ENCODE measurements around the gene CACNA2D2. TPM values are rescaled to one million over a fixed set of nuclear protein-coding genes. Genes with fewer than 3 reads are reported as not detected.

The CACNA2D2 gene
- total and polyA plus RNA-seq, 2 of the 13 experiments (the other 11 are each of a cell fraction or from before 2014, with no cell fraction given) = not detected

DNA sequence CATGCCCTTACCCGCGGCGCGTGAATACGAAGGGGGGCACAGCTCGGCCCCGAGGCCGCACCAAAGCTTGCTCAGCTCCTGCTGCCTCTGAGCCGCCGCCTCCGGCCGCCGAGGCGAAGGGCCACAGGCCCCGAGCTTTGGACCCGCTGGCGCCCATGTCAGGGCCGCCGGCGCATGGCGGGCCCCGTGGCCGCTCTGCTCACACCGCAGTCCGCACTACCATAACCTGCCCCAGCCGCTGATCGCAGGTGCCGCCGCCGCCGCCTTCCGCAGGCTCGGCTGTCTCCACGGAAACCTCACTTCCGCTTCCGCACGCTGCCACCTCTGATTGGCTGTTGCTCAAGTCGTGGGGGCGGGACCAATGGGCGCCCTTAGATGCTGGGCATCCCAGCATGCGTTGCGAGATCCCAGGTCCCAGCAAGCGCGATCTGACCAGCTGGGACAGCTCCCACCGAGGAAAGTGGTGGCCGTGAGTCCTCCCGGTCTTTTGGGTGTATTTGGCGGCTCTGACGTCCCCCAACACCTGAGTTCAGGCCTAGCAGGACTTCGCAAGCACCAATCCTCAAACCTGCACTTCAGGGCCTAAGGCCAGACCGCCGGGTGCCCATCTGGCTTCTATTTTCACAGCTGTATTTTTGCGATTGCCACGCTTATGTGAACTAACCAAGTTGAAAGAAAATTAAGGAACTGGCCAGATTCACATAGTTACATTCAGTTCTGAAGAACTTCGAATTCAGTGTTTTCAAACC, 175.3 kb downstream of the CACNA2D2 start, which contains the start of gene TUSC2 (continued):
- TF ChIP-seq KDM5A (IDR thresholded peaks at IDR 0.05; ENCODE audit: borderline replicate concordance, low read length) (peak; percentile 90), ZBTB8A (CRISPR knock-in tag; IDR thresholded peaks at IDR 0.05; ENCODE audit: borderline replicate concordance, low read depth) (no peak), AGO2 (optimal IDR thresholded peaks at IDR 0.05; ENCODE audit: low read depth, low read length) (peak; percentile 82), FOXK1 (CRISPR knock-in tag; IDR thresholded peaks at IDR 0.05; ENCODE audit: borderline replicate concordance, low read depth) (0 out of 2 replicates have a peak, but pooled peaks have one; percentile 61), ZNF235 (CRISPR knock-in tag; IDR thresholded peaks at IDR 0.05; ENCODE audit: borderline replicate concordance) (peak; percentile 69; the same call in 1 of the 2 replicates), ZNF337 (CRISPR knock-in tag; IDR thresholded peaks at IDR 0.05; ENCODE audit: borderline replicate concordance, low read depth) (peak; percentile 56; the same call in 1 of the 2 replicates), ZNF737 (CRISPR knock-in tag; IDR thresholded peaks at IDR 0.05; ENCODE audit: borderline replicate concordance) (no peak), ZNF781 (CRISPR knock-in tag; IDR thresholded peaks at IDR 0.05; ENCODE audit: borderline replicate concordance, not compliant biosample characterization) (peak; percentile 16), KLF12 (CRISPR knock-in tag; IDR thresholded peaks at IDR 0.05; ENCODE audit: borderline replicate concordance) (0 out of 2 replicates have a peak, but pooled peaks have one; percentile 62), CREM (IDR thresholded peaks at IDR 0.05) (peak; percentile 74), CREM (CRISPR knock-in tag; IDR thresholded peaks at IDR 0.05) (no peak), HMG20A (CRISPR knock-in tag; IDR thresholded peaks at IDR 0.05; ENCODE audit: borderline replicate concordance) (no peak), FIP1L1 (IDR thresholded peaks at IDR 0.05; ENCODE audit: borderline replicate concordance, insufficient read depth, low read depth, low read length) (0 out of 2 replicates have a peak, but pooled peaks have one; percentile 61), STAG1 (CRISPR knock-in tag; IDR thresholded peaks at IDR 0.05) (no peak), ELF1 (CRISPR knock-in tag; IDR thresholded peaks at IDR 0.05) (peak; percentile 92), ZNF605 (CRISPR knock-in tag; IDR thresholded peaks at IDR 0.05) (peak; percentile 75), ZNF350 (CRISPR knock-in tag; IDR thresholded peaks at IDR 0.05; ENCODE audit: borderline replicate concordance, low read depth) (peak; percentile 70; the same call in 1 of the 2 replicates), SAFB2 (CRISPR knock-in tag; IDR thresholded peaks at IDR 0.05; ENCODE audit: borderline replicate concordance, low read depth) (0 out of 2 replicates have a peak, but pooled peaks have one; percentile 53), THAP11 (CRISPR knock-in tag; IDR thresholded peaks at IDR 0.05) (peak; percentile 92), PPARG (CRISPR knock-in tag; conservative IDR thresholded peaks at IDR 0.05) (0 out of 2 replicates have a peak, but pooled peaks have one; percentile 13), ZNF878 (CRISPR knock-in tag; IDR thresholded peaks at IDR 0.05) (no peak), MEF2D (CRISPR knock-in tag; IDR thresholded peaks at IDR 0.05) (0 out of 2 replicates have a peak, but pooled peaks have one; percentile 41)
- TF ChIP-seq, protein P1, sequence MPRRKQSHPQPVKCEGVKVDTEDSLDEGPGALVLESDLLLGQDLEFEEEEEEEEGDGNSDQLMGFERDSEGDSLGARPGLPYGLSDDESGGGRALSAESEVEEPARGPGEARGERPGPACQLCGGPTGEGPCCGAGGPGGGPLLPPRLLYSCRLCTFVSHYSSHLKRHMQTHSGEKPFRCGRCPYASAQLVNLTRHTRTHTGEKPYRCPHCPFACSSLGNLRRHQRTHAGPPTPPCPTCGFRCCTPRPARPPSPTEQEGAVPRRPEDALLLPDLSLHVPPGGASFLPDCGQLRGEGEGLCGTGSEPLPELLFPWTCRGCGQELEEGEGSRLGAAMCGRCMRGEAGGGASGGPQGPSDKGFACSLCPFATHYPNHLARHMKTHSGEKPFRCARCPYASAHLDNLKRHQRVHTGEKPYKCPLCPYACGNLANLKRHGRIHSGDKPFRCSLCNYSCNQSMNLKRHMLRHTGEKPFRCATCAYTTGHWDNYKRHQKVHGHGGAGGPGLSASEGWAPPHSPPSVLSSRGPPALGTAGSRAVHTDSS (CRISPR knock-in tag; conservative IDR thresholded peaks at IDR 0.05) = 0 out of 2 replicates have a peak, but pooled peaks have one; percentile 35
- TF ChIP-seq, protein P2, sequence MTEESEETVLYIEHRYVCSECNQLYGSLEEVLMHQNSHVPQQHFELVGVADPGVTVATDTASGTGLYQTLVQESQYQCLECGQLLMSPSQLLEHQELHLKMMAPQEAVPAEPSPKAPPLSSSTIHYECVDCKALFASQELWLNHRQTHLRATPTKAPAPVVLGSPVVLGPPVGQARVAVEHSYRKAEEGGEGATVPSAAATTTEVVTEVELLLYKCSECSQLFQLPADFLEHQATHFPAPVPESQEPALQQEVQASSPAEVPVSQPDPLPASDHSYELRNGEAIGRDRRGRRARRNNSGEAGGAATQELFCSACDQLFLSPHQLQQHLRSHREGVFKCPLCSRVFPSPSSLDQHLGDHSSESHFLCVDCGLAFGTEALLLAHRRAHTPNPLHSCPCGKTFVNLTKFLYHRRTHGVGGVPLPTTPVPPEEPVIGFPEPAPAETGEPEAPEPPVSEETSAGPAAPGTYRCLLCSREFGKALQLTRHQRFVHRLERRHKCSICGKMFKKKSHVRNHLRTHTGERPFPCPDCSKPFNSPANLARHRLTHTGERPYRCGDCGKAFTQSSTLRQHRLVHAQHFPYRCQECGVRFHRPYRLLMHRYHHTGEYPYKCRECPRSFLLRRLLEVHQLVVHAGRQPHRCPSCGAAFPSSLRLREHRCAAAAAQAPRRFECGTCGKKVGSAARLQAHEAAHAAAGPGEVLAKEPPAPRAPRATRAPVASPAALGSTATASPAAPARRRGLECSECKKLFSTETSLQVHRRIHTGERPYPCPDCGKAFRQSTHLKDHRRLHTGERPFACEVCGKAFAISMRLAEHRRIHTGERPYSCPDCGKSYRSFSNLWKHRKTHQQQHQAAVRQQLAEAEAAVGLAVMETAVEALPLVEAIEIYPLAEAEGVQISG (CRISPR knock-in tag; IDR thresholded peaks at IDR 0.05) = peak; percentile 85

Measured in HepG2 (cell line).